Epithelial cell of proximal tubule (primary cell): Measurements from ENCODE around the gene CDH23. TPM values are rescaled to one million over a fixed set of nuclear protein-coding genes. Genes with fewer than 3 reads are reported as not detected.

Source experiments
- DNase-seq: peaks from one replicate; pipeline ENCODE4 v3.0.0-alpha.2; 2011; ENCODE audit warnings: low read depth
- H3K4me3 ChIP-seq: 2 replicates; pipeline ENCODE4 v1.5.1; 2011; ENCODE audit warnings: low read depth, mild to moderate bottlenecking, low read length
- CTCF ChIP-seq: conservative IDR thresholded peaks from 2 replicates; pipeline ENCODE4 v1.5.1; 2012; ENCODE audit warnings: low read depth, mild to moderate bottlenecking, low read length
- total RNA-seq: library from RNA; depleted of rRNA; stranded (reverse); fragments of >200 nt; gene quantifications from 2 replicates; pipeline ENCODE4 v1.2.3, GENCODE V29; 2015

CDH23 gene
- total RNA-seq, 1 donor from 2014 or later, result under 0.01 TPM

- no peak for TF ChIP-seq CTCF
- DNase-seq, result no peak
Measured at GRCh38 chr10:71404503-71405295, 8.0 kb downstream of the CDH23 start.

GRCh38 chr10:71406878-71407277 is 10.2 kb downstream of the CDH23 start:
- H3K4me3 ChIP-seq, result no peak overlapping the region
- no peak for TF ChIP-seq CTCF
- DNase-seq, result no peak

More at GRCh38 chr10:71404503-71405295, 8.0 kb downstream of the CDH23 start:
- no peak overlapping the region for H3K4me3 ChIP-seq

- no peak for TF ChIP-seq CTCF
- H3K4me3 ChIP-seq, result no peak overlapping the region
- DNase-seq, result no peak
Measured at GRCh38 chr10:71408436-71409225, 11.9 kb downstream of the CDH23 start.

GRCh38 chr10:71409516-71410104 is 12.9 kb downstream of the CDH23 start:
- no peak overlapping the region for H3K4me3 ChIP-seq
- DNase-seq, result no peak
- TF ChIP-seq CTCF, result no peak

- no peak for TF ChIP-seq CTCF
- no peak for DNase-seq
- H3K4me3 ChIP-seq, result no peak overlapping the region
Measured at GRCh38 chr10:71413581-71413980, 16.9 kb downstream of the CDH23 start.

GRCh38 chr10:71414359-71414758 is 17.6 kb downstream of the CDH23 start:
- no peak overlapping the region for H3K4me3 ChIP-seq
- no peak for DNase-seq
- TF ChIP-seq CTCF, result no peak
